Mammary epithelial cell (primary cell): Measurements from ENCODE around the gene ADCY2.

Source experiments
- EZH2 ChIP-seq: IDR thresholded peaks from 2 replicates; pipeline ENCODE4 v1.6.1; 2012; ENCODE audit warnings: low read length, inconsistent platforms, borderline replicate concordance
- TF ChIP-seq, protein P1 (sequence below), 2 donors: IDR thresholded peaks in 1 of 2; conservative IDR thresholded peaks in 1 of 2; 2 replicates each; pipeline ENCODE4 v1.5.1; 2011 to 2012; ENCODE audit warnings: inconsistent platforms in 2 of 2, low read length in 2 of 2, mild to moderate bottlenecking in 2 of 2, control low read depth in 1 of 2, low read depth in 1 of 2; ENCODE audit not compliant: insufficient read depth in 1 of 2; ENCODE audit errors: extremely low read depth in 1 of 2

DNA sequence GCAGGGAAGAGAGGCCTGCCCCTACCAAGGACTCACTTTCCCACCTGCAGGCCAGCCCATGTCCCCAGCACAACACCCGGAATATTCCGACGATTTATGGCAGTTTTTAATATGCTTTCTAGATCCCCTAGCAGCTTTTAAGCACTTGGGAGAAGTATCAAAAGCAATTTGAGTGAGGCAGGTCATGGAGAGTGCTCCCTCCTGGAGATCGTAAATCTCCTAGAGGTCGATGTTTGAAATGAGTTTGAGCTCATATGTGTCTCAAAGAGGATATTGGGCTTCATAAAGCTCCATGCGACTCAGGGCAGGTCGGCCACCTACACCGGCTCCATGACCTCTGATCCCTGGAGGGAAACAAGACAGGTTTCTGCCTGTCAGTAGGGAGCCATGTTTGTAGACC is 427.7 kb downstream of the ADCY2 start:
- TF ChIP-seq, protein P1, sequence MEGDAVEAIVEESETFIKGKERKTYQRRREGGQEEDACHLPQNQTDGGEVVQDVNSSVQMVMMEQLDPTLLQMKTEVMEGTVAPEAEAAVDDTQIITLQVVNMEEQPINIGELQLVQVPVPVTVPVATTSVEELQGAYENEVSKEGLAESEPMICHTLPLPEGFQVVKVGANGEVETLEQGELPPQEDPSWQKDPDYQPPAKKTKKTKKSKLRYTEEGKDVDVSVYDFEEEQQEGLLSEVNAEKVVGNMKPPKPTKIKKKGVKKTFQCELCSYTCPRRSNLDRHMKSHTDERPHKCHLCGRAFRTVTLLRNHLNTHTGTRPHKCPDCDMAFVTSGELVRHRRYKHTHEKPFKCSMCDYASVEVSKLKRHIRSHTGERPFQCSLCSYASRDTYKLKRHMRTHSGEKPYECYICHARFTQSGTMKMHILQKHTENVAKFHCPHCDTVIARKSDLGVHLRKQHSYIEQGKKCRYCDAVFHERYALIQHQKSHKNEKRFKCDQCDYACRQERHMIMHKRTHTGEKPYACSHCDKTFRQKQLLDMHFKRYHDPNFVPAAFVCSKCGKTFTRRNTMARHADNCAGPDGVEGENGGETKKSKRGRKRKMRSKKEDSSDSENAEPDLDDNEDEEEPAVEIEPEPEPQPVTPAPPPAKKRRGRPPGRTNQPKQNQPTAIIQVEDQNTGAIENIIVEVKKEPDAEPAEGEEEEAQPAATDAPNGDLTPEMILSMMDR (conservative IDR thresholded peaks at IDR 0.05 in 1 of 2, IDR thresholded peaks at IDR 0.05 in 1 of 2; ENCODE audit: extremely low read depth in 1 of 2, insufficient read depth in 1 of 2, low read depth in 1 of 2, low read length in 2 of 2) = no peak
- TF ChIP-seq EZH2 = no peak
